Fibroblast of skin of left biceps (primary cell): Measurements from ENCODE around the gene BSG.
"Not testable (repeated sequence)": the region's sequence is repeated elsewhere in the genome, so short reads cannot be mapped to it uniquely, and the experiment has no call there.

Source experiments
- DNase-seq, 2 experiments: peaks; one replicate each; pipeline ENCODE4 v3.0.0-alpha.2; 2013; ENCODE audit warnings: low read depth in 2 of 2

Gene BSG

DNA sequence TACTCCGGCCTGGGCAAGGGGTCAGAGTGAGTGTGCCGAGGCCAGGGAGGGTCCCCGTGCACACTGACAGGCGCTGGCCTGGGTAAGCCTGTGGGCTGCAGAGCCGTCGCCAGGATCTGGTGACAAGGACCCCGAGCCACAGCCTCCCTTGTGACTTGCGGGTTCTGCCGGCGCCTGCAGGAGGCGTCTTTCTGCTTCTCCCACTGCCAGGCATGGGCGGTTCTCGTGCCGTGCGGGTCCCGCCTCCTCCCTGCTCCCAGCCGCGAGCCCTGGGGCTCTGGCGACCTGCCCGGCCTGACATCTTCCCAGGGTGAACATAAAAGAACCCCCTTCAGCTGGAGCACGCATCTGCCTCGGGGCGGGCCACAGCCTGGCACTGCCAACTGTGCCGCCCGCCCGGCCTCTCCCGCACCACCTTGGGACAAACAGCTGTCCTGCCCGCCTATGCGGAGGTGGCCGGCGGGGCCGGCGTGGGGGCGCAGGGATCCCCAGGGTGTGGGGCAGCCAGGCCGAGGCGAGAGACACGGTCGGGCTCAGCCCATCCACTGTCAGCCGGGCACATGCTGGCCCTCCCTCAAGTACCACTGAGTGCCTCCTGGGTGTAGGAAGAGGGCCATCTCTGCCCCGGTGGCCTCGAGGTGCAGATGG lies 15.8 kb downstream of the BSG start:
- DNase-seq = peak; percentile 36 to 37

DNA sequence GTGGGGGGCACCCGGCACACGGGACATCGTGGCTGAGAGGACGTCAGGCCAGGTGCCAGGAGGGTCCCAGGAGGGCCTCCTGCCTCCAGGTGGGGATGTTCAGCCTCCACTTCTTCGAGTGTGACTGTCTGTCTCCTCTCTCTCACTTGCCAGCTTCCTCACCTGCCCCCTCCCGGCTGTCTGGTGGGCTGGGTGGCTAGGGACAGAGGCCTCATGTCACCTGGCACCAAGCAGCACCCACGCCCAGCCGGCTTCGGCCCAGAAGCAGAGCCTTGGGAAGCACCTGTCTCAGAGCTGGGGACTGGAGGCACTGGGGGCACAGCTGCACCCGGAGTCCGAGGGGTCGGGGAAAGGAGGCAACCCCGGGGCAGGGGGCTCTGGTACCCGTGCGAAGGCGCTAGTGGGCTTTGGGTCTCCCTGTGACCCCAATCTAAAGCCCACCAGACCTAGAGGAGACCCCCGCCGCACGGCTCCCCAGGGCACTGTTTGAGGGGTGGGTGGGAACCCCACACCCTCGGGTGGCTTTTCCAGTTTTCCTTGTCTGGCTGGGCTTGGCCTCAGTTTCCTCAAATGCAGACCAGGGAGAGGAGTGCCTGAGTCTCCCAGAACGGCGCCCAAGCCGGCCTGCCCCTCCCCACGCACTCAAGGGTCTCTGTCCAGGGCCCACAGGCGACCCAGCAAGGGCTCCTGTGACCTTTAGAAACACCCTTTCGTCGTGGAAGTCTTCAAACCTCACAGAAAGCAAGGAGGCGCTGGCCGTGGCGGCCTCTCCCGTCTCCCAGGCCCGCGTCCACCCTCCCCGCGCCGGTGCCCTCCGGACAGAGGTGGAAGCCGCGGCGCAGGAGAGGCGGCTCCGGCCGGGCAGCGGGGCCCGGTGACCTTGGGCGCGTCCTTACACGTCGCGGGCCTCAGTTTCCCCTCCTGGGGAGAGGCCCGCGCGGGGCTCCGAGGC lies 16.6 kb downstream of the BSG start:
- no peak for DNase-seq

DNA sequence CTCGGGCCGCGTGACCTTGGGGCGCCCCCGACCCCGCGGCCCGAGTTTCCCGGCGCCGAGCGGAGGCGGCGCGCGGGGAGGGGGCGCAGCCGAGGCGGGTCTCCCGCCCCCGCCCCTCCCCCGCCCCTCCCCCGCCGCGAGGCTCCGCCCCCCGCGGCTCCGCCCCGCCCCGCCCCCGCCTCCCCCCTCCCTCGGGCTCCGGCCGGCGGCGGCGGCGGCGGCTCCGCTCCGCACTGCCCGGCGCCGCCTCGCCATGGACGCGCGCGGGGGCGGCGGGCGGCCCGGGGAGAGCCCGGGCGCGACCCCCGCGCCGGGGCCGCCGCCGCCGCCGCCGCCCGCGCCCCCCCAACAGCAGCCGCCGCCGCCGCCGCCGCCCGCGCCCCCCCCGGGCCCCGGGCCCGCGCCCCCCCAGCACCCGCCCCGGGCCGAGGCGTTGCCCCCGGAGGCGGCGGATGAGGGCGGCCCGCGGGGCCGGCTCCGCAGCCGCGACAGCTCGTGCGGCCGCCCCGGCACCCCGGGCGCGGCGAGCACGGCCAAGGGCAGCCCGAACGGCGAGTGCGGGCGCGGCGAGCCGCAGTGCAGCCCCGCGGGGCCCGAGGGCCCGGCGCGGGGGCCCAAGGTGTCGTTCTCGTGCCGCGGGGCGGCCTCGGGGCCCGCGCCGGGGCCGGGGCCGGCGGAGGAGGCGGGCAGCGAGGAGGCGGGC lies 17.4 kb downstream of the BSG start, which contains the start of gene HCN2:
TSS of gene HCN2 (plus strand) at position 189 of the 703 bp plus-strand sequence. CDS start at position 254, 65 bp downstream.
- DNase-seq = no peak

DNA sequence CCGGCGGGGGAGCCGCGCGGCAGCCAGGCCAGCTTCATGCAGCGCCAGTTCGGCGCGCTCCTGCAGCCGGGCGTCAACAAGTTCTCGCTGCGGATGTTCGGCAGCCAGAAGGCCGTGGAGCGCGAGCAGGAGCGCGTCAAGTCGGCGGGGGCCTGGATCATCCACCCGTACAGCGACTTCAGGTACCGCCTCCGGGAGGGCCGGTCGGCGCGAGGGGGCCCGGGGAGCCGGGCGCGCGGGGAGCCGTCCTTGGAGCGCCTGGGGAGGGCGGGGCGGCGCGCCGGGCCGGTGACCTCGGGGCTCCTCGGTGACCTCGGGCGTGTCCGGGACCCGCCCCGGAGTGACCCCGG lies 18.0 kb downstream of the BSG start:
- DNase-seq = no peak

DNA sequence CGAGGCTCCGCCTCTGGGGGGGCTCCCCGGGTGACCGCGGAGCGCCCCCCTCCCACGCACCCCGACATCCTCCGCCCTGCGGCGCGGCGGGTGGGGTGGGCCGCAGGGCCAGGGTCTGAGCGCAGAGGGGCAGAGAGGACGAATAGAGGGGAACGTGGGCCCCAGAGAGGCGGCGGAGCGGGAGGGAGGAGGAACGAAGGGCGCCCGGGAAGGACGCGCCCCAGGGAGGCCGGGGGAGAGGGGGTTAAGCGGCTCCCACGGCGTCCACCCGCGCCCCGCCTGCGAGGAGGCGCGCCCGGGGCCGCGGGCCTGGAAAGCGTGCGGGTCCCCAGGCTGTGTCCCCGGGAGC lies 18.3 kb downstream of the BSG start:
- no peak for DNase-seq

DNA sequence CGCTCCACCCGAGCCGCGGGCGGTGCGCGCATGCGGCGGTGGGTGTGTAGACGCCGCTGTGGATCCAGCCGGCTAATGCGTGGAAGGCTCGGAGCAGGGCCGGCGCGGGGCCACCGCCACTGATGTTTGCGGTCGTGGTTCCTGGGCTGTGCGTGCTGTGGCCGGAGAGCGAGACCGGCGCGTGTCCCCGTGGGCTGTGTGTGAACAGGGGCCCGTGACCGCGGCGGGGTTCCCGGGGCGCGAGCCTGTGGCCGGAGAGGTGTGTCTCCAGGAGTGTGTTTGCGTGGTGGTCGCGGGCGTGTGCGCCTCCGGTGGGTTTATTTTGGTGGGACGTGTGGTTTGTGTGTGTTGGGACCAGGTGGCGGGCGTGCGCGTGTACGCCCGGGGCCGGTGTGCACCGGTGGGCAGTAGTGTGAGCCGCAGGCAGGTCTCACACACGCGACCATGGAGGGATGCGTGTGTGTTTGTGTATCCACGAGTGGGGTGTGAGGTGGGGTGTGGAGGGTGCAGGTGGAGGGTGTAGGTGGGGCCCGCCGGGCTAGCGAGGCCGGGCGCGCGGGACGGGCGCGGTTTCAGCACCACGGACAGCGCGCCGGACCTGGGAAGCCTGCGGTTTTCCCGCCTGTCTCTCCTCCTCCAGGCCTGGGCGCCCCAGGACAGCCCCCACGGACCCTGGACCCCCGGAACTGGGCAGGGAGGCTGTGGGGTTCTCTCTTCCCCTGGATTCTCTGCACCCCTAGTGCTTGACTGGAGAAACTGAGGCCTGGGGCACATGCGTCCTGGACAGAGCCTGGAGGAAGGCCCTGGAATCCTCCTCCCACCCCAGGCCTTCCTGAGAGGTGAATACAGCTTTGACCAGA lies 18.9 kb downstream of the BSG start:
- no peak for DNase-seq

DNA sequence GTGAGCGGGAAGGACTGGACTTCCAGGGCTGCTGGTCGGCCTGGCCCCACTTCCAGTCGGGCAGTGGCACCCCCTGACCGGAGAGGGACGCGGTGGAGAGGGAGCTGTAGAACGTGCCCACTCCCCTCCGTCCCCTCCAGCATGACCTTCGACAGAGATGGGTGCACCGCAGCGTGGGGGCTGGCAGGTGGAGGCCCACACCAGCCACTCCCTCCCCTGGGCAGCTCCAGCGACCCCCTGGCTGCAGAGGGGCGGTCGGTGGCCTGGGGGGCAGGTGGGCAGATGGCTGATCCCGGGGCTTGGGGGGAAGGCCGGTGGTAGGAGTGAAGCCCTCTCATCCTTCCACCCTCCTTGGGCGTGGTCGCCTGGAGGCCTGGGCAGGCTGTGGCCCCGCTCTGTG lies 19.7 kb downstream of the BSG start:
- no peak for DNase-seq

DNA sequence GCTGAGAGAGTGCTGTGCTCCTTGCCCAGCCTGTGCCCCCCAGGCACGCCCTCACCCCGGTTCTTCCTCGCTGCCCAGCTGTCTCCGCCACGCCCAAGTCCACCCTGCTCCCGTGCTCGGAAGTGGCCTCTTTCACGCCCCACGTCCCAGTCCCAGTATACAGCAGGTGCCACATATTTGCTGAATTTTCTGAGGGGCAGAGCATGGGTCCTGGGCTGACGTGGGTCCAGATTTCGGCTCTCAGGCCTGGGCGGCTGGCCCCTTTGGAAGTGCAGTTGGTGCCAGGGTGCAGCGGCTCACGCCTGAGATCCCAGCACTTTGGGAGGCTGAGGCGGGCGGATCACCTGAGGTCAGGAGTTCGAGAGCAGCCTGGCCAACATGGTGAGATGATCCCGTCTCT lies 20.7 kb downstream of the BSG start:
- no peak for DNase-seq

DNA sequence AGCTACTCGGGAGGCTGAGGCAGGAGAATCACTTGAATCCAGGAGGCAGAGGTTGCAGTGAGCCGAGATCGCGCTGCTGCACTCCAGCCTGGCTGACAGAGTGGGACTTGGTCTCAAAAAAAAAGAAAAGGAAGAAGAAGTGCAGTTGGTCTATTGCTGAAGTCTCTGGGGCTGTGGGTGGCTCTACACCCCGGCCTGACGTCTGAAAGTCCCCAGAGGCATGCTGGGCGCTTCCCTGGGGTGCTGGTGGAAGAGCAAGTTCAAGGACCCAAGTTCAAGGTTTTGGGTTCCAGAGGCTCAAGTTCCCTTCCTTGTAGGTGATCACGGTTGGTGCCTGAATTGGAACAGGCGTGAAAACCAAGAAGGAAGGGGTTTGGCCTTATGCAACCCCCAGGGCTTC lies 21.1 kb downstream of the BSG start:
- DNase-seq = no peak

DNA sequence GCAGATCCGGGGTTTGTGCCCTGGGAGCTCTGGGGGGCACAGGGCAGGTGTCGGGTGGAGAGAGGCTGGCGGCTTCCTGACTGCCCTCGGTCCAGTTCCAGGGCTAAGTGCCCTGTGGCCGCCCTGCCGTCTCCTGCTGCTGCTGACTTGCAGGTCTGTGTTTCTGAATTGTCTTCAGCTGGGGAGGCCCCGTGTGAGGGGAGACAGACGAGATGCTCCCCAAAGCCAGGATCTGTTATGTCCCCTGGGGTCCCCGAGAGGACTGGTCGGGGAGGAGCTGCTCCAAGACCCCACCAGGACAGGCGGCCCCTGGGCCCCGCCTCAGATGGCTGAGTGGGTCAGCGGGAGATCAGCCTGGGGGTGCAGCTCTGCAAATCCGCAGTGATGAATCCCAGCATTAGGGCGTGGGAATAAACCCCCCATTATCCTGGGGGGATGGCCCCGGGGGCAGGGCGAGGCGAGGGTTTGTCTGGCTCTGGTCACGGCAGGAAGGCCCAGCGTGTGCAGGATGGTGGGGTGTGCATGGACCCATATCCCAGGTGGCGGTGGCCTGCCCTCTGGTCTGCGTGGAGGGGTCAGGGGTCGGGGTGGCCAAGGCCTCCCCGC lies 22.0 kb downstream of the BSG start:
- no peak for DNase-seq

DNA sequence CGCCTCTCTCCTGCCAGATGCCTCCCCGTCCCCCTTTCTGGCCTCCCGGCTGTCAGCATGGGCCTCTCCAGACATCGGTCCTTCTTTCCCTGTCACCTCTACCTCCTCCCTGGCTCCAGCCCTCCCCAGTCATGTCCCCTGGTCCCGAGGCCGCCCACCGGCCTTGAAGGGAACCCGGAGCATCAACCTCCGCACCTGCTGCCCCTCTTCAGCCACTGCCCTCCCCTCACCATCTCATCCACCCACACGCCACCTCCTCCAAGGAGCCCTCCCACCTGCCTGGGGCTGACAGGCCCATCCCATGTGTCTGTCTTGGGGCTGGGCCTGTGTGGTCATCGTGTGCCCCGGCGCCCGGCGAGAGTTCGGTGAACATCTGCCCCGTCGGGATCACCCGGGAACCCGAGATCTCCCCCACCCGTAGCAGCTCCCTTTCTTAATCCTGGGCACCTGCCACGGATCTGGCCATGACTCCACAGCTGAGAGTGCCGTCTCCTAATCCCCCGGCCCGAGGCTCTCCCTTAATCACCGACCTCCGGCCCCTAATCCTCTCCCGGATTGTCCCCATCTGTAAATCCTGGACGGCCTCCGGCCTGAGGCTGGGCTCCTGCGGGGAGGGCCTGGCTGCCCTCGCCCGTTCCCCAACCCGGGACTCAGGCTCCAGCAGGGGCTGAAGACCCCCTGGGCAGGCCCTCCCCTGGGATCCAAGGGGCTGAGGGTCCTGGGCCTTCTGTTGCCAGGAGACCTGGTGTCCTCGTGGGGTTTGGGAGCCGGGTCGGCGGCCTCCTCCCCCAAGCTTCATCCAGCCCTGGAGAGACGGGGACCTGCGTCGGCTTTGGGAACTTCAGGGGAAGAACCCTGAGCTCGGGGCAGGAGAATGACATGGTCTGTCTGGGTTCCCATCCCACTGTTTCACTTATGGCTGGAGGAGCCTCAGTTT lies 23.2 kb downstream of the BSG start:
- DNase-seq = no peak

DNA sequence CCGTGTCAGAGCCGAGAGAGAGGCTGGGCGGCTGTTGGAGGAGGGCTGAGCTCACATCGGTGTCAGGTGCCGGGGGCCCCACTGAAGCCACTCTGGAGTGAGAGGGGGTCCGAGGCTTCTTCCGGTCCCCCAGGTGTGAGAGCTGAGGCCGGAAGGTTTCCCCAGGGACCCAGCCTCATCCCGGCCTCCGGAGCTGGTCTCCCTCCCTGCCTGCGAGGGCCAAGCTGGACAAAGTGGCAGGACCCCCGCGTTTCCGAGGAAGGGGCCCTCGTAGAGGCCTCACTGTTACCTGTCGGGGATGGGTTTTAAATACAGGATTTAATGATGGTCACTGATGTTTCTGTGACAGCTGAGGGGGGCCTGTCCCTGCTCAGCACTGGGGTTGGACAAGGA lies 23.9 kb downstream of the BSG start:
- DNase-seq = no peak

DNA sequence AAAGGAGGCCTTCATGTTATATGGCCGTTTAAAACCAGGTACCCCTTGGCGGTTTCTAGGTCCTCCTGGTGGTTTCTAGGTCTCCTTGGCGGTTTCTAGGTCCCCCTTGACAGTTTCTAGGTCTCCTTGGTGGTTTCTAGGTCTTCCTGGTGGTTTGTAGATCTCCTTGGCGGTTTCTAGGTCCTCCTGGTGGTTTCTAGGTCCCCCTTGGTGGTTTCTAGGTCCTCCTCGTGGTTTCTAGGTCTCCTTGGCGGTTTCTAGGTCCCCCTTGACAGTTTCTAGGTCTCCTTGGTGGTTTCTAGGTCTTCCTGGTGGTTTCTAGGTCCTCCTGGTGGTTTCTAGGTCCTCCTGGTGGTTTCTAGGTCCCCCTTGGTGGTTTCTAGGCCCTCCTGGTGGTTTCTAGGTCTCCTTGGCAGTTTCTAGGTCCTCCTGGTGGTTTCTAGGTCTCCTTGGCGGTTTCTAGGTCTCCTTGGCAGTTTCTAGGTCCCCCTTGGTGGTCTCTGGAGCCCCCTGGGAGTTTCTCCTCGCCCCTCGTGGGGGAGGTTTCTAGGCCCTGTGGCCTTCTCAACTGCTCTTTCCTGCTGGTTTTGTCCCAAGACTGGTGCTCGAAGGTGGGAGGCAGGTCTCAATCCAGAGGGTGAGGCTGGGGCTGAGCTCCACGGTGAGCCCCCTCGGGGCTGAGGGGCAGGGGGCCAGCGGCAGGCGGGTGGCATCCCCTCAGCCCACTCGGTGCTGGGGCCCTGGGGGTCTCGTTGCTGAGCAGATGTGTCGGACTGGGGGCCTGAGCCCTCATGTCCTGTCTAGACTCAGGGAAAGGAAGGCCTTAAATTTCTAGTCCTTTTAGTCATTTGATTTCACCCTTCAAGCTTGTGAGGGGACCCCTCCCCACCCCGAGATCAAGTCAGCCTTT lies 25.3 kb downstream of the BSG start:
- DNase-seq = no peak

DNA sequence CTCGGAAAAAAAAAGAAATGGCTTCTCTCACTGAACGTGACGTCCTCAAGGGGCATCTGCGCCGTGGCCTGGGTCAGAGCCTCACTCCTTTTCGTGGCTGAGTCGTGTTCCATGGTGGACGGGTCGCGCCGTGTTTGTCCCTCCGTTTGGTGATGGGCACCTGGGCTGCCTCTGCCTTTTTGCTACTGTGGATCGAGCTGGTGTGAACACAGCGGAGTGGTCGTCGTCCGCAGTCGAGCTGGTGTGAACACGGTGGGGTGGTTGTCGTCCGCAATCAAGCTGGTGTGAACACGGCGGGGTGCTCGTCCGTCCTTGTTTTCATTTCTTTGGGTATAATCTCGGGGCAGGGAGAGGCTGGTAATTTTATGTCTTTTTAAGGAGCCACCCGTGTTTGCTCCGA lies 28.9 kb downstream of the BSG start:
- DNase-seq = no peak

DNA sequence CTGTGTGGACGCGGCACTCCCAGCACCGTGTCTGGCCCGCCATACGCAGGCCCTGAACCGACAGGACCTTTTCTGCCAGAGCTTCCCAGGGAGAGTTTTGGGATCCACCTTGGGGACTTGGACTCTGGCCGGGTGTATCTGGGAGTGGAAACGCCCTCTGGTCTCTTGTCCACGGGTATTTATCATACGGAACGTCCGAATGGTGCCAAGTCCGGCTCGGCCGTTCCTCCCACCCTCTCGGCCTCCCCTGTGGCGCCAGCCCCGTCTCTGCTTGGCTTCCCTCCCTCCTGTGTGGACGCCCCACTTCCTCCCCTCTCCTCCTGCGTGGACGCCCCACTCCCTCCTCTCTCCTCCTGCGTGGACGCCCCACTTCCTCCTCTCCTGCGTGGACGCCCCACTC lies 29.4 kb downstream of the BSG start:
- no peak for DNase-seq

DNA sequence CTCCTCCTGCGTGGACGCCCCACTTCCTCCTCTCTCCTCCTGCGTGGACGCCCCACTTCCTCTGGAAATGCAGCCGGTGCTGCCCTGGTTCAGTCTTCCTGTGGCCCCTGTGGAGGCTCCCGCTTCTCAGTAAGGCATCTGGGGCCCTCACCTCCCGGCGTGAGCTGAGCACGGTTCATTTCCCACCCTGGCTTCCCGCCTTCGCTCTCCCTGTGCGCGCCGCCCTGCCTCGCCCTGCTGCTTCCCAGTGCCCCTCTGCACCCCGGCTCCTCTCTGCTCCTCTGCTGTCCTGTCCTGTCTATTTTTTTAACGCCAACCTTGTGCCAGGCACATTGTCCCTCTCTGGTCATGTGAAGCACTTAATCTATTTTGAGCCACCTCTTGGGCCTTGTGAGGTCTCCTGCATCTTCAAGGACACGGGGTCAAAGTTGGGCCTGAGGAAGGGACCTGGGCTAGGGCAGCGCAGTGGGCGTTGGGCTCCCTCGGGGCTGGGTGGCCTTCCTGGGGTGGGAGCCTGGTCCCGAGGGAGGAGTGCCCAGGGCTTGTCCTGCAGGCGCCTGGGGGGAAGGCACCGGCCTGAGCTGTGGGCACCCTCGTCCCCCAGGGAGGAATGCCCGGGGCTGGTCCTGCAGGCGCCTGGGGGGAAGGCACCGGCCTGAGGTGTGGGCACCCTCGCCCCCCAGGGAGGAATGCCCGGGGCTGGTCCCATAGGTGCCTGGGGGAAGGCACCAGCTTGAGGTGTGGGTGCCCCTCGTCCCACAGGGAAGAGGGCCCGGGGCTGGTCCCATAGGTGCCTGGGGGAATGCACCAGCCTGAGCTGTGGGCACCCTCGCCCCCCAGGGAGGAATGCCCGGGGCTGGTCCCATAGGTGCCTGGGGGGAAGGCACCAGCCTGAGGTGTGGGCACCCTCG lies 30.2 kb downstream of the BSG start:
- no peak for DNase-seq

DNA sequence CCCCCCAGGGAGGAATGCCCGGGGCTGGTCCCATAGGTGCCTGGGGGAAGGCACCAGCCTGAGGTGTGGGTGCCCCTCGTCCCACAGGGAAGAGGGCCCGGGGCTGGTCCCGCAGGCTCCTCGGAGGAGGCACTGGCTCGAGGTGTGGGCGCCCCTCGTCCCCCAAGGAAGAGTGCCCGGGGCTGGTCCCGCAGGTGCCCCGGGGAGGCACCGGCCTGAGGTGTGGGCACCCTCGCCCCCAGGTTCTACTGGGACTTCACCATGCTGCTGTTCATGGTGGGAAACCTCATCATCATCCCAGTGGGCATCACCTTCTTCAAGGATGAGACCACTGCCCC lies 30.9 kb downstream of the BSG start:
- DNase-seq = not testable (repeated sequence)

DNA sequence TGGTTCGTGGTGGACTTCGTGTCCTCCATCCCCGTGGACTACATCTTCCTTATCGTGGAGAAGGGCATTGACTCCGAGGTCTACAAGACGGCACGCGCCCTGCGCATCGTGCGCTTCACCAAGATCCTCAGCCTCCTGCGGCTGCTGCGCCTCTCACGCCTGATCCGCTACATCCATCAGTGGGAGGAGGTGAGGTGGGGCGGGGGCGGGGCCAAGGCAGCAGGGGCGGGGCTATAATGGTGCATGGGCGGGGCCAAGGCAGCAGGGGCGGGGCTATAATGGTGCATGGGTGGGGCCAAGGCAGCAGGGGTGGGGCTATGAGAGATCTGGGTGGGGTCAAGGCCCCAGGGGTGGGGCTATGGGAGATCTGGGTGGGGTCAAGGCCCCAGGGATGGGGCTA lies 31.4 kb downstream of the BSG start:
- DNase-seq = not testable (repeated sequence)
